H9 (cell line): ENCODE results near the gene DAZAP1. TPM values are rescaled to one million over a fixed set of nuclear protein-coding genes. Genes with fewer than 3 reads are reported as not detected.
A peak's percentile ranks its signal among the peaks of the same experiment; 100 is the strongest.

Source experiments
- DNase-seq: peaks from one replicate; pipeline ENCODE4 v3.0.0-alpha.2; 2017
- H2AFZ ChIP-seq: one replicate; pipeline ENCODE4 v1.6.1; 2013; ENCODE audit warnings: mild to moderate bottlenecking, low read length, control low read depth, moderate library complexity
- H2AK5ac ChIP-seq: 2 replicates; pipeline ENCODE4 v1.6.1; 2013; ENCODE audit warnings: low read length, control low read depth, mixed read lengths; ENCODE audit not compliant: insufficient read length
- H2BK120ac ChIP-seq: one replicate; pipeline ENCODE4 v1.6.1; 2013; ENCODE audit warnings: low read depth, mild to moderate bottlenecking, low read length, control low read depth, inconsistent platforms; ENCODE audit not compliant: poor library complexity, severe bottlenecking
- H2BK12ac ChIP-seq: 2 replicates; pipeline ENCODE4 v1.6.1; 2013; ENCODE audit warnings: low read length, control low read depth, mixed read lengths, low read depth; ENCODE audit not compliant: insufficient read length
- H2BK15ac ChIP-seq: 2 replicates; pipeline ENCODE4 v1.6.1; 2013; ENCODE audit warnings: low read depth, low read length, control low read depth
- H2BK20ac ChIP-seq: one replicate; pipeline ENCODE4 v1.6.1; 2013; ENCODE audit warnings: low read depth, mild to moderate bottlenecking, low read length, control low read depth, inconsistent platforms; ENCODE audit not compliant: poor library complexity, severe bottlenecking
- H2BK5ac ChIP-seq: 2 replicates; pipeline ENCODE4 v1.6.1; 2013; ENCODE audit warnings: low read length, control low read depth, mixed read lengths; ENCODE audit not compliant: insufficient read length
- H3K14ac ChIP-seq: 2 replicates; pipeline ENCODE4 v1.6.1; 2013; ENCODE audit warnings: low read length, control low read depth; ENCODE audit not compliant: insufficient read depth
- H3K18ac ChIP-seq: 2 replicates; pipeline ENCODE4 v1.6.1; 2013; ENCODE audit warnings: low read depth, mild to moderate bottlenecking, mixed read lengths, low read length, control low read depth; ENCODE audit not compliant: insufficient read length
- H3K23ac ChIP-seq: 2 replicates; pipeline ENCODE4 v1.6.1; 2013; ENCODE audit warnings: low read length, control low read depth, mixed read lengths, low read depth; ENCODE audit not compliant: insufficient read length
- H3K23me2 ChIP-seq: 2 replicates; pipeline ENCODE4 v1.6.1; 2013; ENCODE audit warnings: low read depth, mild to moderate bottlenecking, mixed read lengths, low read length, control low read depth; ENCODE audit not compliant: insufficient read length, poor library complexity, severe bottlenecking
- H3K27ac ChIP-seq: 2 replicates; pipeline ENCODE4 v1.5.1; 2013; ENCODE audit warnings: low read length, control low read depth, mixed read lengths, low read depth; ENCODE audit not compliant: insufficient read length
- H3K27me3 ChIP-seq: 2 replicates; pipeline ENCODE4 v1.6.1; 2013; ENCODE audit warnings: low read length, control low read depth, inconsistent platforms; ENCODE audit not compliant: insufficient read depth
- H3K4ac ChIP-seq: 2 replicates; pipeline ENCODE4 v1.6.1; 2013; ENCODE audit warnings: low read depth, mild to moderate bottlenecking, control low read depth, inconsistent platforms, low read length, moderate library complexity
- H3K4me1 ChIP-seq: 2 replicates; pipeline ENCODE4 v1.6.1; 2013; ENCODE audit warnings: low read length, control low read depth, inconsistent platforms; ENCODE audit not compliant: insufficient read depth
- H3K4me2 ChIP-seq: 2 replicates; pipeline ENCODE4 v1.6.1; 2013; ENCODE audit warnings: low read length, control low read depth, mixed read lengths; ENCODE audit not compliant: insufficient read length, insufficient read depth
- H3K56ac ChIP-seq: 2 replicates; pipeline ENCODE4 v1.6.1; 2013; ENCODE audit warnings: low read depth, mild to moderate bottlenecking, mixed read lengths, low read length, control low read depth; ENCODE audit not compliant: insufficient read length
- H3K79me1 ChIP-seq: 2 replicates; pipeline ENCODE4 v1.6.1; 2013; ENCODE audit warnings: low read depth, mild to moderate bottlenecking, moderate library complexity, low read length, control low read depth, inconsistent platforms; ENCODE audit not compliant: insufficient read depth, poor library complexity, severe bottlenecking
- H3K79me2 ChIP-seq: 2 replicates; pipeline ENCODE4 v1.6.1; 2013; ENCODE audit warnings: low read length, control low read depth, inconsistent platforms; ENCODE audit not compliant: insufficient read depth
- H3K9ac ChIP-seq: 2 replicates; pipeline ENCODE4 v1.6.1; 2013; ENCODE audit warnings: low read length, control low read depth, mixed read lengths; ENCODE audit not compliant: insufficient read length; ENCODE audit errors: extremely low read depth
- H3K9me3 ChIP-seq: one replicate; pipeline ENCODE4 v1.6.1; 2013; ENCODE audit warnings: low read depth, low read length, inconsistent platforms; ENCODE audit not compliant: control insufficient read depth
- H3T11ph ChIP-seq: one replicate; pipeline ENCODE4 v1.6.1; 2013; ENCODE audit warnings: mild to moderate bottlenecking, low read length, control low read depth, inconsistent platforms
- H4K20me1 ChIP-seq: one replicate; pipeline ENCODE4 v1.6.1; 2013; ENCODE audit not compliant: control insufficient read depth, insufficient read length, insufficient read depth
- H4K5ac ChIP-seq: 2 replicates; pipeline ENCODE4 v1.6.1; 2013; ENCODE audit warnings: low read depth, mild to moderate bottlenecking, mixed read lengths, low read length, control low read depth; ENCODE audit not compliant: insufficient read length
- H4K8ac ChIP-seq: replicated peaks from 2 replicates; pipeline ENCODE4 v1.6.1; 2013; ENCODE audit warnings: low read length, control low read depth, mixed read lengths, low read depth; ENCODE audit not compliant: insufficient read length
- H4K91ac ChIP-seq: 2 replicates; pipeline ENCODE4 v1.6.1; 2013; ENCODE audit warnings: low read depth, mild to moderate bottlenecking, moderate library complexity, mixed read lengths, low read length, control low read depth; ENCODE audit not compliant: insufficient read length
- H3K27ac Mint-ChIP-seq, 3 experiments: 2 replicates in 2 of 3; 3 replicates in 1 of 3; pipeline ENCODE4 v1.8.0; 2020 to 2021; ENCODE audit warnings: mixed read lengths in 3 of 3, mild to moderate bottlenecking in 1 of 3, moderate library complexity in 1 of 3
- H3K27me3 Mint-ChIP-seq: 2 replicates; pipeline ENCODE4 v1.8.0; 2021; ENCODE audit warnings: low read depth, mild to moderate bottlenecking, moderate library complexity, mixed read lengths
- H3K36me3 Mint-ChIP-seq, 3 experiments: 2 replicates in 2 of 3; 3 replicates in 1 of 3; pipeline ENCODE4 v1.8.0; 2020 to 2021; ENCODE audit warnings: low read depth in 3 of 3, mixed read lengths in 3 of 3; ENCODE audit not compliant: insufficient read depth in 1 of 3
- H3K4me1 Mint-ChIP-seq, 2 experiments: 2 replicates each; pipeline ENCODE4 v1.8.0; 2020; ENCODE audit warnings: mixed read lengths in 2 of 2
- H3K4me3 Mint-ChIP-seq, 2 experiments: 2 replicates in 1 of 2; 3 replicates in 1 of 2; pipeline ENCODE4 v1.8.0; 2020 to 2021; ENCODE audit warnings: mild to moderate bottlenecking in 2 of 2, mixed read lengths in 2 of 2, moderate library complexity in 1 of 2
- H3K9me3 Mint-ChIP-seq, 2 experiments: 2 replicates in 1 of 2; 3 replicates in 1 of 2; pipeline ENCODE4 v1.8.0; 2020; ENCODE audit warnings: mild to moderate bottlenecking in 2 of 2, mixed read lengths in 2 of 2, moderate library complexity in 1 of 2
- CTCF ChIP-seq: fragments of 200-600 bp; sonication (generic); conservative IDR thresholded peaks from 3 replicates; pipeline ENCODE4 v1.8.0; 2021; ENCODE audit warnings: antibody characterized with exemption, mild to moderate bottlenecking
- WGBS: extraction: QIAGEN DNeasy Blood & Tissue Kit; methylation state at CpG from one replicate; pipeline ENCODE4 v1.1.7; 2013; ENCODE audit warnings: missing lambda C conversion rate, low lambda C conversion rate, mixed read lengths; ENCODE audit not compliant: insufficient read length; ENCODE audit errors: extremely low coverage; 5-methylcytosine and 5-hydroxymethylcytosine counted together
- total RNA-seq: library from RNA; stranded (reverse); gene quantifications from 2 replicates; pipeline ENCODE4 v1.2.1, GENCODE V29; 2021

The DAZAP1 gene
- total RNA-seq, 1 experiment from 2014 or later = 265 TPM

GRCh38 chr19:1417145-1417544 is 9.8 kb downstream of the DAZAP1 start:
- peaks cover 50% of the 10 kb centered on the region; the same call in 1 of the 2 replicates for H3K79me2 ChIP-seq
- no peak overlapping the region for H2BK15ac ChIP-seq
- peaks cover 8% of the 10 kb centered on the region for H3K79me1 ChIP-seq
- H3T11ph ChIP-seq = no peak overlapping the region
- no peak overlapping the region for H3K4ac ChIP-seq
- no peak overlapping the region for H3K56ac ChIP-seq
- Mint-ChIP-seq H3K4me1 (peaks cover 35 to 38% of the 10 kb centered on the region in 2 experiments), H3K27ac (peak overlapping the region; percentile 63 to 94 (median 94); a peak in 5 of 7 replicates), H3K4me3 (peak overlapping the region; percentile 7 to 57; a peak in 2 of 5 replicates), H3K9me3 (peaks cover 0 to 2% of the 10 kb centered on the region in 2 experiments; a peak in 1 of 5 replicates), H3K36me3 (peaks cover 19 to 72% (median 55%) of the 10 kb centered on the region in 3 experiments), H3K27me3 (no peaks in the 10 kb centered on the region)
- no peak overlapping the region for H3K9ac ChIP-seq
- no peak overlapping the region for H2AFZ ChIP-seq
- H4K8ac ChIP-seq = no peak overlapping the region
- H4K91ac ChIP-seq = no peak overlapping the region
- no peak overlapping the region for H2AK5ac ChIP-seq
- no peak overlapping the region for H3K23ac ChIP-seq
- no peaks in the 10 kb centered on the region for H3K27me3 ChIP-seq
- H2BK120ac ChIP-seq = no peak overlapping the region
- peaks cover 2% of the 10 kb centered on the region for H4K20me1 ChIP-seq
- TF ChIP-seq CTCF = no peak
- no peak overlapping the region for H2BK12ac ChIP-seq
- no peak overlapping the region for H3K4me2 ChIP-seq
- H2BK20ac ChIP-seq = no peak overlapping the region
- DNase-seq = no peak
- no peak overlapping the region for H3K18ac ChIP-seq
- H3K4me1 ChIP-seq = no peaks in the 10 kb centered on the region; the same call in 1 of the 2 replicates
- H3K23me2 ChIP-seq = no peaks in the 10 kb centered on the region
- no peak overlapping the region for H3K14ac ChIP-seq
- WGBS = no CpG with 5 or more reads among the region's 21 CpGs
- no peak overlapping the region for H4K5ac ChIP-seq
- no peaks in the 10 kb centered on the region for H3K9me3 ChIP-seq
- H2BK5ac ChIP-seq = no peak overlapping the region
- H3K27ac ChIP-seq = no peak overlapping the region
